ENCODE results near the gene SNRPB.
"Not testable (repeated sequence)": the region's sequence is repeated elsewhere in the genome, so short reads cannot be mapped to it uniquely, and the experiment has no call there.

SNRPB gene

DNA sequence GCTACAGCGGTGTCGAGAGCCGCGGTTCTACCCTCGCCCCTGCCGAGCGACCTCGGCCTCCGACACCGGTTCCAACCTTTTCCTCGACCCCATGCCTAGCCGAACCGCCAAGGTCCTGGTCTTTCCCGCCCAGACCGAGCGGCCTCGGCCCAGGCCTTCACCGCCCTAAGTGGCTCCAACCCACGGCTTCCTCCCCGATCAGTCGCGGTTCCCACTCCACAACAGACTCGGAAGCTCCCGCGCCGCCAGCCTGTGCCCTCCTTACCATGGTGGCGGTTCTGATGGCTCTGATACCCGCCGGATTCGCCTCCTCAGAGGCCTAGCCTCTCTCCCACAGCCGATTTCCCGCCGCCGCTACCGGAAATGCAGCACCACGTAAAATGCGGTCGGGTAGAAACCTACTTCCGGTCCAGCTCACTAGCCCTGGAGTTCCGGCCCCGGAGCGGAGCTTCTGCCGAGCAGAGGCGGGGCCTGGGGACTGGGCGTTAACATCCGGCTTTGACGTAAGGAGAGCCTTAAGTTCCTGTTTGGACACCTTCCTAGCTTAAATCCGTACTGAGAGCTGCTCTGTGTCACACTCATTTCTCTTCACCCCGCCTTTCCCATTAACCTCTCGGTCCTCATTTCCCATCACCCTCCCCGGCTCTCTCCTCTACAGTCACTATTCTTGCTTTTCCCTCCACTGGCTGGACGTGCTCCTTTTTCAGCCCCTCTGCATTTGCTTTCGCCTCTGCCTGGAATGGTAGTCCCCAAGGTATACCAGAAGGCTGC, at the start of gene SNRPB:
Gene SNRPB, minus strand, starts transcription at position 367 of the 771 bp plus-strand sequence. Its CDS starts 99 bp downstream, at position 268.
- DNase-seq (ENCODE audit: low read depth in 1 of 2, low spot score in 1 of 2), result peak; percentile 93 to 94

DNA sequence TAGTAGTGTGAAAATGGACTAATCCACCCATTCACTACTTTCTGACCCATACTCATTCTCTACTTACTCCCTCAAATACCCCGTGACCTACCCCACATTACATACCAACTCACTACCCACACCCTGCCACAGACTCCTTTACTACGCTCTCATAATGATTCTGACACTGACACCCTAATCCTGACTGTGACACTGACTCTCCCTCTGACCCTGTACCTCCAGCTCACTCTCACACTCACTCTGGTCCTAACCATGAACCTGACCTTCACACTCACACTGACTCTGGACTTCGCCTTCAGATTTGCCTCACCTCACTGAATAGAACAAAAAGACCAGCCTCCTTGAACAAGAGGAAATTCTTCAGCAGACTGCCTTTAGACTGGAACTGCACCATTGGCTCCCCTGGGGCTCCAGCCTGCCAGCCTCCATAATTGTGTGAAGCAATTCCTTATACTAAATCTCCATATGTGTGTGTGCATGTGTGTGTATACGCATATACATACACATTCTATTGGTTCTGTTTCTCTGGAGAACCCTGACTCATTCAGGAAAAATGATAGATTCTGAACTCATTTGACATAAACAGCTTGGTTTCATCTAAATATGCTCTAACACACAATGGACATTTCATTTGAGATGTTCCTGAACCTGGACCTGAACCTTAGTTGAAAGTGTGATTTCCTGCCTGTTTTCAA, 48.7 kb upstream of the SNRPB start:
- DNase-seq (ENCODE audit: low read depth in 1 of 2, low spot score in 1 of 2), result no peak

- DNase-seq (ENCODE audit: low read depth in 1 of 2, low spot score in 1 of 2), result no peak
Measured at GRCh38 chr20:2518558-2518957, 48.0 kb upstream of the SNRPB start.

- DNase-seq (ENCODE audit: low read depth in 1 of 2, low spot score in 1 of 2), result no peak
Measured at GRCh38 chr20:2518096-2518495, 47.5 kb upstream of the SNRPB start.

DNA sequence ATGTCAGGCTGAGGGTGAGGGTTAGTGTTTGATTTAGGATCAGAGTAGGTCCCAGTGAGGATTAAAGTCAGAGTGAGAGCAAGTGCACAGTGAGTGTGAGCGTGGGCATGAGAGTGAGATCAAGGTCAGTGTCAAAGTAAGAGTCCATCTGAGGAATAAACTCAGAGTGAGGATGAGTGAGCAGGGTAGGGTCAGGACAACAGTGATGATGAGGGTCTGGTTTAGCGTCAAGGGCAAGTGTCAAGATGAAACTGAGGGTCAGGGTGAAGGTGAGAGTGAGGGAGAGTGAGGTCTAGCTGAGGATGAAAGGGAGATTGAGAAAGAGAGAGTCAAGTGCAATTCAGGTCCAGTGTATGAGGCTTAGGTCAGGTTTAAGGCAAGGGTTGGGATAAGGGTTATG, 45.8 kb upstream of the SNRPB start:
- no peak for DNase-seq (ENCODE audit: low read depth in 1 of 2, low spot score in 1 of 2)

- DNase-seq (ENCODE audit: low read depth in 1 of 2, low spot score in 1 of 2), result no peak
Measured at GRCh38 chr20:2515203-2515602, 44.6 kb upstream of the SNRPB start.

GRCh38 chr20:2509794-2510193, 39.2 kb upstream of the SNRPB start:
- DNase-seq (ENCODE audit: low read depth in 1 of 2, low spot score in 1 of 2), result no peak

- no peak for DNase-seq (ENCODE audit: low read depth in 1 of 2, low spot score in 1 of 2)
Measured at GRCh38 chr20:2509468-2509781, 38.8 kb upstream of the SNRPB start.

GRCh38 chr20:2508631-2509467, 38.3 kb upstream of the SNRPB start, which contains the start of gene ZNF343:
ZNF343 (minus strand) TSS chr20:2508915; CDS start chr20:2493895, 15,020 bp downstream.
- DNase-seq (ENCODE audit: low read depth in 1 of 2, low spot score in 1 of 2), result peak; percentile 40 to 62

- DNase-seq (ENCODE audit: low read depth in 1 of 2, low spot score in 1 of 2), result no peak
Measured at GRCh38 chr20:2507875-2508630, 37.5 kb upstream of the SNRPB start.

- DNase-seq (ENCODE audit: low read depth in 1 of 2, low spot score in 1 of 2), result no peak
Measured at GRCh38 chr20:2507464-2507863, 36.9 kb upstream of the SNRPB start.

- DNase-seq (ENCODE audit: low read depth in 1 of 2, low spot score in 1 of 2), result not testable (repeated sequence)
Measured at GRCh38 chr20:2506426-2506825, 35.8 kb upstream of the SNRPB start.

- DNase-seq (ENCODE audit: low read depth in 1 of 2, low spot score in 1 of 2), result not testable (repeated sequence)
Measured at GRCh38 chr20:2504803-2505202, 34.2 kb upstream of the SNRPB start.

DNA sequence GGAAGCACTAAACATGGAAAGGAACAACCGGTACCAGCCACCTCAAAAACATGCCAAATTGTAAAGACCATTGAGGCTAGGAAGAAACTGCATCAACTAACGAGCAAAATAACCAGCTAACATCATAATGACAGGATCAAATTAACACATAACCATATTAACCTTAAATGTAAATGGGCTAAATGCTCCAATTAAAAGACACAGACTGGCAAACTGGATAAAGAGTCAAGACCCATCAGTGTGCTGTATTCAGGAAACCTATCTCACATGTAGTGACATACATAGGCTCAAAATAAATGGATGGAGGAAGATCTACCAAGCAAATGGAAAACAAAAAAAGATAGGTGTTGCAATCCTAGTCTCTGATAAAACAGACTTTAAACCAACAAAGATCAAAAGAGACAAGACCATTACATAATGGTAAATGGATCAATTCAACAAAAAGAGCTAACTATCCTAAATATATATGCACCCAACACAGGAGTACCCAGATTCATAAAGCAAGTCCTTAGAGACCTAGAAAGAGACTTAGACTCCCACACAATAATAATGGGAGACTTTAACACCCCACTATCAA, 32.3 kb upstream of the SNRPB start:
- DNase-seq (ENCODE audit: low read depth in 1 of 2, low spot score in 1 of 2), result not testable (repeated sequence)

DNA sequence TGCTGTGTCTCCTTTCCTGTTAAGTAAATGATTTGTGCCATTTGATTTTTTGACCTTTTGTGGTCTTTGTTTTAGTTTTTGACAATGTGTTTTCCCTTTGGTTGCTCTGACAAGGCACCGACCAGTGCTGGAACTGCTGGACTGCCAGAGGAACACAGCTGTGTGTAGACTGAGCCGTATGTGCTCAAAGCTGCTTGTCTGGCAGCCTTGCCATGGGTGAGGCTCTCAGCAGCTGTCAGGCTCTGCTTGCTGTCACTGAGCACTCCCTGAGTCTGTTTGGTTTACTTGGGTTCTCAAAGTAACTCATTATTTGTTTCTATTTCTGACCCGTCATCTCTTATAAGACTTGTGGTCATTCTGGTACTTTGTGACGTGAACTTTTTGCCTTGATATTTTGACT, 15.1 kb upstream of the SNRPB start:
- DNase-seq (ENCODE audit: low read depth in 1 of 2, low spot score in 1 of 2), result no peak

GRCh38 chr20:2485080-2485479, 14.5 kb upstream of the SNRPB start:
- DNase-seq (ENCODE audit: low read depth in 1 of 2, low spot score in 1 of 2), result no peak

DNA sequence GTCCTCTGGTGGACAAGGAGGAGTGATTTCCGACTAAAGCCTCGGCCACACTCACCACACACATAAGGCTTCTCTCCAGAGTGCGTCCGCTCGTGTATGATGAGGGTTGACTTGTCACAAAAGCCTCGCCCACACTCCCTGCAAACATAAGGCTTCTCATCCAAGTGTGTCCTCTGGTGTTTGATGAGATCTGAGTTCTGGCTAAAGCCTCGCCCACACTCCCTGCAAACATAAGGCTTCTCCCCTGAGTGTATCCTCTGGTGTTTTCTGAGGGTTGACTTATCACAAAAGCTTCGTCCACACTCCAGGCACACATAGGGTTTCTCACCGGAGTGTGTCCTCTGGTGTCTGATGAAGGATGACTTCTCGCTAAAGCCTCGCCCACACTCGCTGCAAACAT, 12.9 kb upstream of the SNRPB start:
- DNase-seq (ENCODE audit: low read depth in 1 of 2, low spot score in 1 of 2), result no peak

- no peak for DNase-seq (ENCODE audit: low read depth in 1 of 2, low spot score in 1 of 2)
Measured at GRCh38 chr20:2480381-2480780, 9.8 kb upstream of the SNRPB start.

- DNase-seq (ENCODE audit: low read depth in 1 of 2, low spot score in 1 of 2), result no peak
Measured at GRCh38 chr20:2476742-2477615, 6.4 kb upstream of the SNRPB start.

Measured in activated T-helper 1 cell treated with anti-CD3 and anti-CD28 coated beads, Interleukin-2, amount 50 U/mL, for 16 hours (primary cell).